Gastroesophageal sphincter (tissue), 4 donors: ENCODE data around the gene CHCHD6. TPM values are rescaled to one million over a fixed set of nuclear protein-coding genes. Genes with fewer than 3 reads are reported as not detected.

Source experiments
- ATAC-seq: fragments of 150-250 bp; one replicate; pipeline ENCODE4 v1.9.1; 2016; ENCODE audit warnings: mild to moderate bottlenecking, moderate library complexity
- H3K27ac ChIP-seq, 4 donors: fragments of 200-600 bp; sonication (generic) in 3 of 4; 1 replicate in 3 of 4; 2 replicates in 1 of 4; pipeline ENCODE4 v1.5.1; 2016 to 2019
- H3K27me3 ChIP-seq: fragments of 200-600 bp; sonication (generic); one replicate; pipeline ENCODE4 v1.5.1; 2019
- H3K36me3 ChIP-seq, 2 donors: fragments of 200-600 bp; sonication (generic); one replicate each; pipeline ENCODE4 v1.5.1; 2019; ENCODE audit warnings: control low read depth in 1 of 2
- H3K4me1 ChIP-seq, 3 donors: fragments of 200-600 bp; sonication (generic); 1 replicate in 2 of 3; 2 replicates in 1 of 3; pipeline ENCODE4 v1.5.1; 2016 to 2019; ENCODE audit warnings: control low read depth in 2 of 3
- H3K4me3 ChIP-seq, 2 donors: fragments of 200-600 bp; sonication (generic); one replicate each; pipeline ENCODE4 v1.5.1; 2019; ENCODE audit warnings: mild to moderate bottlenecking in 1 of 2, moderate library complexity in 1 of 2
- H3K9me3 ChIP-seq, 3 donors: fragments of 200-600 bp; sonication (generic); one replicate each; pipeline ENCODE4 v1.5.1; 2017 to 2019; ENCODE audit warnings: control low read depth in 2 of 3
- CTCF ChIP-seq, 4 experiments: fragments of 200-600 bp in 2 of 4; fragments of 450-650 bp in 2 of 4; sonication (generic) in 1 of 4; IDR thresholded peaks; one replicate each; pipeline ENCODE4 v1.5.1; 2017 to 2019; ENCODE audit warnings: antibody characterized with exemption in 4 of 4, mild to moderate bottlenecking in 2 of 4, moderate library complexity in 2 of 4
- EP300 ChIP-seq: sonication (generic); formaldehyde crosslinking; IDR thresholded peaks from one replicate; pipeline ENCODE4 v1.6.1; 2017; ENCODE audit warnings: antibody characterized with exemption, mild to moderate bottlenecking
- POLR2A ChIP-seq, 2 donors: fragments of 450-650 bp; IDR thresholded peaks; one replicate each; pipeline ENCODE4 v1.6.1; 2017; ENCODE audit warnings: antibody characterized with exemption in 2 of 2, mild to moderate bottlenecking in 2 of 2, moderate library complexity in 1 of 2
- POLR2AphosphoS5 ChIP-seq: sonication (generic); formaldehyde crosslinking; IDR thresholded peaks from one replicate; pipeline ENCODE4 v1.6.1; 2017; ENCODE audit warnings: antibody characterized with exemption
- WGBS, 2 donors: methylation state at CpG; one replicate each; pipeline ENCODE4 v1.1.5; 2018; ENCODE audit warnings: low coverage in 1 of 2; 5-methylcytosine and 5-hydroxymethylcytosine counted together
- total RNA-seq, 4 donors: library from RNA; depleted of rRNA; stranded (reverse); fragments of >200 nt; gene quantifications; one replicate each; pipeline ENCODE4 v1.1.0, GENCODE V29; 2016

The CHCHD6 gene
- total RNA-seq, 4 donors from 2014 or later: 8.5 to 37.2 (median 15.2) TPM

- H3K4me1 ChIP-seq: peaks cover 0 to 73% (median 34%) of the 10 kb centered on the region in 3 donors
- peaks cover 0 to 41% of the 10 kb centered on the region in 2 donors for H3K36me3 ChIP-seq
- H3K9me3 ChIP-seq: no peaks in the 10 kb centered on the region
- no peak overlapping the region for H3K27ac ChIP-seq
- no peak for ATAC-seq
- TF ChIP-seq POLR2AphosphoS5: no peak
- TF ChIP-seq EP300: no peak
- TF ChIP-seq POLR2A (IDR thresholded peaks at IDR 0.05): no peak
- TF ChIP-seq CTCF (IDR thresholded peaks at IDR 0.05): no peak
- H3K4me3 ChIP-seq: no peak overlapping the region
- no CpG with 5 or more reads among the region's 8 CpGs for WGBS, 2 donors
- H3K27me3 ChIP-seq: no peaks in the 10 kb centered on the region
These were observed 283.6 kb downstream of the CHCHD6 start for GRCh38 chr3:126987596-126987995.

GRCh38 chr3:126988451-126989021 lies 284.5 kb downstream of the CHCHD6 start:
- no peak overlapping the region for H3K27ac ChIP-seq
- H3K4me1 ChIP-seq: peaks cover 0 to 81% (median 43%) of the 10 kb centered on the region in 3 donors
- WGBS, 2 donors: no CpG with 5 or more reads among the region's 26 CpGs
- H3K27me3 ChIP-seq: no peaks in the 10 kb centered on the region
- H3K4me3 ChIP-seq: no peak overlapping the region
- H3K36me3 ChIP-seq: peaks cover 0 to 41% of the 10 kb centered on the region in 2 donors
- ATAC-seq: no peak
- H3K9me3 ChIP-seq: no peaks in the 10 kb centered on the region
- TF ChIP-seq EP300 (no peak), POLR2AphosphoS5 (no peak), CTCF (IDR thresholded peaks at IDR 0.05) (no peak), POLR2A (IDR thresholded peaks at IDR 0.05) (no peak)

- WGBS, 2 donors: 90 to 91% methylated on average over 2 to 12 of the region's 36 CpGs
- H3K9me3 ChIP-seq: no peaks in the 10 kb centered on the region
- TF ChIP-seq POLR2A (IDR thresholded peaks at IDR 0.05) (no peak), EP300 (no peak), POLR2AphosphoS5 (no peak), CTCF (IDR thresholded peaks at IDR 0.05) (no peak)
- peaks cover 0 to 81% (median 47%) of the 10 kb centered on the region in 3 donors for H3K4me1 ChIP-seq
- no peaks in the 10 kb centered on the region for H3K27me3 ChIP-seq
- ATAC-seq: no peak
- no peak overlapping the region for H3K4me3 ChIP-seq
- H3K36me3 ChIP-seq: peaks cover 0 to 41% of the 10 kb centered on the region in 2 donors
- no peak overlapping the region for H3K27ac ChIP-seq
These were observed 285.4 kb downstream of the CHCHD6 start for GRCh38 chr3:126989316-126990023.

GRCh38 chr3:126990024-126990700 lies 286.1 kb downstream of the CHCHD6 start:
- peaks cover 0 to 41% of the 10 kb centered on the region in 2 donors for H3K36me3 ChIP-seq
- H3K27ac ChIP-seq: peak overlapping the region in 1 of 4 donors; percentile 3
- H3K27me3 ChIP-seq: no peaks in the 10 kb centered on the region
- peaks cover 0 to 81% (median 49%) of the 10 kb centered on the region in 3 donors for H3K4me1 ChIP-seq
- ATAC-seq: no peak
- H3K9me3 ChIP-seq: no peaks in the 10 kb centered on the region
- no peak overlapping the region for H3K4me3 ChIP-seq
- 100% methylated on average over 2 of the region's 10 CpGs; no CpG with 5 or more reads in 1 of the 2 donors for WGBS, 2 donors
- no peak for TF ChIP-seq POLR2A (IDR thresholded peaks at IDR 0.05)
- no peak for TF ChIP-seq POLR2AphosphoS5
- no peak for TF ChIP-seq EP300
- TF ChIP-seq CTCF (IDR thresholded peaks at IDR 0.05): no peak
